Thyroid gland (tissue), 4 donors: ENCODE results near the gene IRS2. TPM values are rescaled to one million over a fixed set of nuclear protein-coding genes. Genes with fewer than 3 reads are reported as not detected.
A peak's percentile ranks its signal among the peaks of the same experiment; 100 is the strongest.

ENCODE experiments used
- DNase-seq, 2 donors: peaks; one replicate each; pipeline ENCODE4 v3.0.0-alpha.2; 2019
- H3K27ac ChIP-seq, 3 donors: fragments of 200-600 bp; sonication (generic); 1 replicate in 2 of 3; 2 replicates in 1 of 3; pipeline ENCODE4 v1.5.1; 2016 to 2019; ENCODE audit warnings: mild to moderate bottlenecking in 1 of 3, moderate library complexity in 1 of 3
- H3K27me3 ChIP-seq: fragments of 200-600 bp; sonication (generic); one replicate; pipeline ENCODE4 v1.5.1; 2019
- H3K36me3 ChIP-seq, 2 donors: fragments of 200-600 bp; sonication (generic); one replicate each; pipeline ENCODE4 v1.5.1; 2016 to 2019
- H3K4me1 ChIP-seq, 2 donors: fragments of 200-600 bp; sonication (generic); one replicate each; pipeline ENCODE4 v1.5.1; 2017 to 2019
- H3K4me3 ChIP-seq, 3 donors: fragments of 200-600 bp; sonication (generic); replicated peaks in 1 of 3; 1 replicate in 2 of 3; 2 replicates in 1 of 3; pipeline ENCODE4 v1.5.1; 2016; ENCODE audit warnings: mild to moderate bottlenecking in 1 of 3
- H3K9me3 ChIP-seq: fragments of 200-600 bp; sonication (generic); one replicate; pipeline ENCODE4 v1.5.1; 2017
- POLR2A ChIP-seq, 2 donors: fragments of 450-650 bp; IDR thresholded peaks; one replicate each; pipeline ENCODE4 v1.6.1; 2017; ENCODE audit warnings: antibody characterized with exemption in 2 of 2, mild to moderate bottlenecking in 2 of 2, moderate library complexity in 1 of 2
- WGBS, 2 donors: methylation state at CpG; one replicate each; pipeline ENCODE4 v1.1.5; 2017; 5-methylcytosine and 5-hydroxymethylcytosine counted together
- intact Hi-C: fragments of 100-400 bp; cut with DNase I; formaldehyde crosslinking; loops from one replicate; pipeline ENCODE4 v1.15.1; 2023
- total RNA-seq, 4 donors: library from RNA; depleted of rRNA; stranded (reverse); fragments of >200 nt; gene quantifications; one replicate each; pipeline ENCODE4 v1.2.3, GENCODE V29; 2016
- TF ChIP-seq, protein P1 (sequence below), 6 experiments: fragments of 200-600 bp in 3 of 6; fragments of 450-650 bp in 3 of 6; sonication (generic) in 3 of 6; IDR thresholded peaks; one replicate each; pipeline ENCODE4 v1.5.1; 2016 to 2019; ENCODE audit warnings: antibody characterized with exemption in 6 of 6, mild to moderate bottlenecking in 2 of 6, inconsistent platforms in 1 of 6, moderate library complexity in 1 of 6

Gene IRS2
- total RNA-seq, 4 donors from 2014 or later = 12.9 to 29.1 (median 17.6) TPM

DNA sequence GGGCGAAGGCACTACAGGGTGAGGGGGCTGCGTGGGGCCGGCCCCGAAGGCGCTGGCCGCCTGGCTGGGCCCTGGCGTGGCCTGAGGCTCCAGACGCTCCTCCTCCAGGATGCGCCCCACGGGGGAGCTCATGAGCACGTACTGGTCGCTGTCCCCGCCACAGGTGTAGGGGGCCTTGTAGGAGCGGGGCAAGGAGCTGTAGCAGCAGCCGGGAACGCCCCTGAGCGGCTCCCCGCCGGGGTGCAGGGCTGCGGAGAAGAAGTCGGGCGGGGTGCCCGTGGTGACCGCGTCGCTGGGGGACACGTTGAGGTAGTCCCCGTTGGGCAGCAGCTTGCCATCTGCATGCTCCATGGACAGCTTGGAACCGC, 3.0 kb downstream of the IRS2 start:
- Histone ChIP-seq H3K4me3 (no peak overlapping the region), H3K27ac (no peak overlapping the region), H3K9me3 (no peaks in the 10 kb centered on the region), H3K27me3 (no peaks in the 10 kb centered on the region), H3K4me1 (peaks cover 29 to 60% of the 10 kb centered on the region in 2 donors), H3K36me3 (peaks cover 18 to 28% of the 10 kb centered on the region in 2 donors)
- intact Hi-C loops = loop anchor here (5.0 to 10.0 kb wide), 3 partner anchors 324 to 819 kb away; no protein-coding TSS in a partner anchor
- 96 to 100% methylated on average over 2 to 17 of the region's 29 CpGs for WGBS, 2 donors
- no peak for TF ChIP-seq POLR2A (IDR thresholded peaks at IDR 0.05)
- TF ChIP-seq, protein P1, sequence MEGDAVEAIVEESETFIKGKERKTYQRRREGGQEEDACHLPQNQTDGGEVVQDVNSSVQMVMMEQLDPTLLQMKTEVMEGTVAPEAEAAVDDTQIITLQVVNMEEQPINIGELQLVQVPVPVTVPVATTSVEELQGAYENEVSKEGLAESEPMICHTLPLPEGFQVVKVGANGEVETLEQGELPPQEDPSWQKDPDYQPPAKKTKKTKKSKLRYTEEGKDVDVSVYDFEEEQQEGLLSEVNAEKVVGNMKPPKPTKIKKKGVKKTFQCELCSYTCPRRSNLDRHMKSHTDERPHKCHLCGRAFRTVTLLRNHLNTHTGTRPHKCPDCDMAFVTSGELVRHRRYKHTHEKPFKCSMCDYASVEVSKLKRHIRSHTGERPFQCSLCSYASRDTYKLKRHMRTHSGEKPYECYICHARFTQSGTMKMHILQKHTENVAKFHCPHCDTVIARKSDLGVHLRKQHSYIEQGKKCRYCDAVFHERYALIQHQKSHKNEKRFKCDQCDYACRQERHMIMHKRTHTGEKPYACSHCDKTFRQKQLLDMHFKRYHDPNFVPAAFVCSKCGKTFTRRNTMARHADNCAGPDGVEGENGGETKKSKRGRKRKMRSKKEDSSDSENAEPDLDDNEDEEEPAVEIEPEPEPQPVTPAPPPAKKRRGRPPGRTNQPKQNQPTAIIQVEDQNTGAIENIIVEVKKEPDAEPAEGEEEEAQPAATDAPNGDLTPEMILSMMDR (IDR thresholded peaks at IDR 0.05) = no peak
- no peak for DNase-seq

DNA sequence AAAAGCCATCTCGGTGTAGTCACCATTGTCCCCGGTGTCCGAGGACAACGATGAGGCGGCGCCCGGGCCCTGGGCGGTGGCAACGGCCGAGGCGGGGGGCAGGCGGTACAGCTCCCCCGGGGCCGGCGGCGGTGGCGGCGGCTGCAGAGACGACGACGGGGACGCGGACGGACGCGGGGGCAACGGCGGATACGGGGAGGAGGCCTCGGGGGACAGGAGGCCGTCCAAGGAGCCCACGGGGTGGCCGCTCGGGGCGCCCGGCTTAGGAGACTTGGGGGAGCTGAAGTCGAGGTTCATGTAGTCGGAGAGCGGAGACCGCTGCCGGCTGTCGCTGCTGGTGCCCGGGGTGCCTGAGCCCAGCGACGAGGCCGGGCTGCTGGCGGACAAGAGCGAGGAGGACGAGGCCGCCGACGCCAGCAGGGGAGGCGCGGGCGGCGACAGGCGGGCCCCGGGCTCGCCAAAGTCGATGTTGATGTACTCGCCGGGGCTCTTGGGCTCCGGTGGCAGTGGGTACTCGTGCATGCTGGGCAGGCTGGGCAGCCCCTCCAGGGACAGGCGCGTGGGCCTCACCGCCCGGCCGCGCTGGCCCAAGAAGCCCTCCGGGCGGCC, 3.5 kb downstream of the IRS2 start:
- intact Hi-C loops = loop anchor here (5.0 to 10.0 kb wide), 3 partner anchors 324 to 818 kb away; no protein-coding TSS in a partner anchor
- WGBS, 2 donors = 97 to 98% methylated on average over 70 to 72 of the region's 72 CpGs
- no peak for DNase-seq

DNA sequence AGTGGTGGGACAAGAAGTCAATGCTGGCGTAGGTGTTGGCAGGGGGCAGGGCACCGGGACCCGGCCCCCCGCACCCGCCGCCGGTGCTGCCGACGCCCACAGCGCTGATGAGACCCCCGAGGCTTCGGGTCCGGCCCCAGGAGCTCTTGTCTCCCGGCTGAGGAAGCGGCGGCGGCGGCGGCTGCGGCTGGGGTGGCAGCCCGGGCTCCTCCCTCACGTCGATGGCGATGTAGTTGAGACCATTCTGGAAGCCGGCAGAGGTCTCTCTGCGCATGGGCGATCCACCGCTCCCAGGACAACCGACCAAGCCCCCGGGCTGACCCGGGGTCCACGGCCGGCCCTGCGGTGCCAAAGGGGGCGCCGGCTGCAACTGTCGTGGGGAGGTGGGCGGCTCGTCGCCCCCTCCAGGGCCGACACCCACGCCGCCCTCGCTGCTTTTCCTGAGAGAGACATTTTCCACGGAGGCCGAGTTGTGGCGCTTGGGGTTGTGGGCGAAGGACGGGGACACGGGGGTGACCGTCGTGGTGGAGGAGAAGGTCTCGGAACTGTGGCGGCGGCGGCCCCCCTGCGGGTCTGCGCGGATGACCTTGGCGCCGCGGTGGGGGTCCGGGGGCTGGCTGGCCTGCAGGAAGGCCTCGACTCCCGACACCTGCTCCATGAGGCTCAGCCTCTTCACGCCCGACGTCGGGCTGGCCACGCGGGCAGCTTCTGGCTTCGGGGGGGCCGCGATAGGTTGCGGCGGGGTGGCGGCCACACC, 4.1 kb downstream of the IRS2 start:
- H3K36me3 ChIP-seq = peaks cover 18 to 28% of the 10 kb centered on the region in 2 donors
- no peaks in the 10 kb centered on the region for H3K27me3 ChIP-seq
- intact Hi-C loops = loop anchor here (5.0 to 10.0 kb wide), 3 partner anchors 325 to 817 kb away; no protein-coding TSS in a partner anchor
- TF ChIP-seq, protein P1 (IDR thresholded peaks at IDR 0.05) = no peak
- no peak for TF ChIP-seq POLR2A (IDR thresholded peaks at IDR 0.05)
- no peak for DNase-seq
- 96 to 98% methylated on average over 35 to 58 of the region's 77 CpGs for WGBS, 2 donors
- no peaks in the 10 kb centered on the region for H3K9me3 ChIP-seq
- peak overlapping the region in 2 of 3 donors; percentile 14 to 34 for H3K4me3 ChIP-seq
- H3K4me1 ChIP-seq = peaks cover 37 to 58% of the 10 kb centered on the region in 2 donors
- H3K27ac ChIP-seq = no peak overlapping the region

More for the DNA sequence above, 3.5 kb downstream of the IRS2 start:
- H3K36me3 ChIP-seq = peaks cover 18 to 28% of the 10 kb centered on the region in 2 donors
- no peak overlapping the region for H3K27ac ChIP-seq
- H3K4me1 ChIP-seq = peaks cover 30 to 63% of the 10 kb centered on the region in 2 donors
- no peaks in the 10 kb centered on the region for H3K27me3 ChIP-seq
- no peak overlapping the region for H3K4me3 ChIP-seq
- H3K9me3 ChIP-seq = no peaks in the 10 kb centered on the region
- TF ChIP-seq POLR2A (IDR thresholded peaks at IDR 0.05) = no peak
- TF ChIP-seq, protein P1 (IDR thresholded peaks at IDR 0.05) = no peak

DNA sequence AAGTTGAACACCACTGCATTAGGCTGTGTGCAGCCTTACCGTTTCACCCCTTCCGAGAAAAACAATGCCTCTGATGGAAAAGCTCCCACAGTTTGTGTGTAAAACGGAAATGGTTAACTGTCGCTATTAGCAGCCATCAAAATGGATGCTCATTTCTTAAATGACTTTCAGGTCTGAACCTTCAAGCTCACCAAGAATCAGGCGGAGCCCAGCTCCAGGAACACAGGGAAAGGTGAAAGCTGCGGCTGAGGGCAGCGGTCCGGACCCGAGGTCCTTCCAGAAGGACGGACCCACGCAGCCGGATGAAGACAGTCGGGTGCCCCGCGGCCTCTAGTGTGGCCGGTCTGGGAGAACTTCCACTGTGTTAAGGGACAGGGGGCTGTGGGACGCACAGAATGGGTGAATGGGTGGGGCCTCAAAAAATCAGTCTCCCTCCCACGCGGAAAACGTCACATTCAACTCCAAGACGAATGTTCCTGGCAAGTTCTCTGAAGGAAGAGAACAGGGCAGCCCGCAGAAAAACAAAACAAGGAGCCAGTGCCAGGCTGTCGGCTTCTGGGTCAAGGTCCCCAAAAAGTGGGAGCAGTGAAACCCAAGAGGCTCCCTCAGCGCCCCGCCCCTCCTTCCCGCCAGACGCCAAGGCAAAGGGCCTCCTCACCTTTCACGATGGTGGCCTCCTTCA, 4.9 kb downstream of the IRS2 start:
- Histone ChIP-seq H3K36me3 (peaks cover 18 to 28% of the 10 kb centered on the region in 2 donors), H3K4me3 (peak overlapping the region; percentile 14 to 34 (median 27)), H3K27me3 (no peaks in the 10 kb centered on the region), H3K9me3 (no peaks in the 10 kb centered on the region), H3K4me1 (peaks cover 38 to 63% of the 10 kb centered on the region in 2 donors), H3K27ac (peak overlapping the region in 1 of 3 donors; percentile 3)
- DNase-seq = peak; percentile 30 to 47
- no peak for TF ChIP-seq POLR2A (IDR thresholded peaks at IDR 0.05)
- TF ChIP-seq, protein P1 (IDR thresholded peaks at IDR 0.05) = no peak
- WGBS, 2 donors = 63 to 75% methylated on average over 28 of the region's 28 CpGs
- intact Hi-C loops = loop anchor here (5.0 to 10.0 kb wide), 3 partner anchors 326 to 817 kb away; no protein-coding TSS in a partner anchor
